ENCODE measurements around the gene KSR2.

The KSR2 gene

GRCh38 chr12:117686911-117687377 lies 281.8 kb downstream of the KSR2 start:
- no peak overlapping the region for H3K9ac ChIP-seq (ENCODE audit: low read depth in 1 of 2, low read length in 2 of 2)

GRCh38 chr12:117686210-117686609 lies 282.6 kb downstream of the KSR2 start:
- Histone ChIP-seq H3K9me3 (ENCODE audit: control insufficient read depth in 2 of 2, low read length in 2 of 2) (no peaks in the 10 kb centered on the region), H3K9ac (ENCODE audit: low read depth in 1 of 2, low read length in 2 of 2) (no peak overlapping the region), H3K4me3 (ENCODE audit: low read length in 2 of 2) (no peak overlapping the region), H3K27me3 (ENCODE audit: control insufficient read depth in 2 of 2, insufficient read depth in 2 of 2, low read length in 2 of 2) (no peaks in the 10 kb centered on the region), H3K36me3 (ENCODE audit: control insufficient read depth in 2 of 2, insufficient read depth in 2 of 2, low read length in 2 of 2) (no peaks in the 10 kb centered on the region), H3K27ac (ENCODE audit: low read depth in 2 of 2, low read length in 2 of 2) (no peak overlapping the region), H3K4me1 (ENCODE audit: control insufficient read depth in 2 of 2, insufficient read depth in 2 of 2, low read length in 2 of 2) (peaks cover 9 to 13% of the 10 kb centered on the region in 2 donors)

More at GRCh38 chr12:117686911-117687377, 281.8 kb downstream of the KSR2 start:
- no peak overlapping the region for H3K4me3 ChIP-seq (ENCODE audit: low read length in 2 of 2)
- no peaks in the 10 kb centered on the region for H3K9me3 ChIP-seq (ENCODE audit: control insufficient read depth in 2 of 2, low read length in 2 of 2)
- H3K27me3 ChIP-seq (ENCODE audit: control insufficient read depth in 2 of 2, insufficient read depth in 2 of 2, low read length in 2 of 2), result no peaks in the 10 kb centered on the region
- H3K36me3 ChIP-seq (ENCODE audit: control insufficient read depth in 2 of 2, insufficient read depth in 2 of 2, low read length in 2 of 2), result no peaks in the 10 kb centered on the region
- peaks cover 9 to 13% of the 10 kb centered on the region in 2 donors for H3K4me1 ChIP-seq (ENCODE audit: control insufficient read depth in 2 of 2, insufficient read depth in 2 of 2, low read length in 2 of 2)
- H3K27ac ChIP-seq (ENCODE audit: low read depth in 2 of 2, low read length in 2 of 2), result no peak overlapping the region

- Histone ChIP-seq H3K4me3 (ENCODE audit: low read length in 2 of 2) (no peak overlapping the region), H3K4me1 (ENCODE audit: control insufficient read depth in 2 of 2, insufficient read depth in 2 of 2, low read length in 2 of 2) (peaks cover 9 to 13% of the 10 kb centered on the region in 2 donors), H3K27ac (ENCODE audit: low read depth in 2 of 2, low read length in 2 of 2) (peak overlapping the region; percentile 62 to 77), H3K27me3 (ENCODE audit: control insufficient read depth in 2 of 2, insufficient read depth in 2 of 2, low read length in 2 of 2) (no peaks in the 10 kb centered on the region), H3K9ac (ENCODE audit: low read depth in 1 of 2, low read length in 2 of 2) (peak overlapping the region in 1 of 2 donors; percentile 42), H3K36me3 (ENCODE audit: control insufficient read depth in 2 of 2, insufficient read depth in 2 of 2, low read length in 2 of 2) (no peaks in the 10 kb centered on the region), H3K9me3 (ENCODE audit: control insufficient read depth in 2 of 2, low read length in 2 of 2) (no peaks in the 10 kb centered on the region)
Measured at GRCh38 chr12:117685110-117685926, 283.5 kb downstream of the KSR2 start.

- H3K4me3 ChIP-seq (ENCODE audit: low read length in 2 of 2), result no peak overlapping the region
- peaks cover 9 to 13% of the 10 kb centered on the region in 2 donors for H3K4me1 ChIP-seq (ENCODE audit: control insufficient read depth in 2 of 2, insufficient read depth in 2 of 2, low read length in 2 of 2)
- no peak overlapping the region for H3K9ac ChIP-seq (ENCODE audit: low read depth in 1 of 2, low read length in 2 of 2)
- H3K27ac ChIP-seq (ENCODE audit: low read depth in 2 of 2, low read length in 2 of 2), result no peak overlapping the region
- no peaks in the 10 kb centered on the region for H3K9me3 ChIP-seq (ENCODE audit: control insufficient read depth in 2 of 2, low read length in 2 of 2)
- no peaks in the 10 kb centered on the region for H3K36me3 ChIP-seq (ENCODE audit: control insufficient read depth in 2 of 2, insufficient read depth in 2 of 2, low read length in 2 of 2)
- no peaks in the 10 kb centered on the region for H3K27me3 ChIP-seq (ENCODE audit: control insufficient read depth in 2 of 2, insufficient read depth in 2 of 2, low read length in 2 of 2)
Measured at GRCh38 chr12:117684471-117684870, 284.3 kb downstream of the KSR2 start.

GRCh38 chr12:117680312-117680711 lies 288.5 kb downstream of the KSR2 start:
- H3K4me1 ChIP-seq (ENCODE audit: control insufficient read depth in 2 of 2, insufficient read depth in 2 of 2, low read length in 2 of 2), result peaks cover 4 to 6% of the 10 kb centered on the region in 2 donors
- no peak overlapping the region for H3K27ac ChIP-seq (ENCODE audit: low read depth in 2 of 2, low read length in 2 of 2)
- H3K9ac ChIP-seq (ENCODE audit: low read depth in 1 of 2, low read length in 2 of 2), result no peak overlapping the region
- no peaks in the 10 kb centered on the region for H3K27me3 ChIP-seq (ENCODE audit: control insufficient read depth in 2 of 2, insufficient read depth in 2 of 2, low read length in 2 of 2)
- no peaks in the 10 kb centered on the region for H3K36me3 ChIP-seq (ENCODE audit: control insufficient read depth in 2 of 2, insufficient read depth in 2 of 2, low read length in 2 of 2)
- H3K9me3 ChIP-seq (ENCODE audit: control insufficient read depth in 2 of 2, low read length in 2 of 2), result no peaks in the 10 kb centered on the region
- no peak overlapping the region for H3K4me3 ChIP-seq (ENCODE audit: low read length in 2 of 2)

GRCh38 chr12:117679776-117680175 lies 289.0 kb downstream of the KSR2 start:
- Histone ChIP-seq H3K27me3 (ENCODE audit: control insufficient read depth in 2 of 2, insufficient read depth in 2 of 2, low read length in 2 of 2) (no peaks in the 10 kb centered on the region), H3K27ac (ENCODE audit: low read depth in 2 of 2, low read length in 2 of 2) (no peak overlapping the region), H3K4me3 (ENCODE audit: low read length in 2 of 2) (no peak overlapping the region), H3K4me1 (ENCODE audit: control insufficient read depth in 2 of 2, insufficient read depth in 2 of 2, low read length in 2 of 2) (peaks cover 0 to 1% of the 10 kb centered on the region in 2 donors), H3K9ac (ENCODE audit: low read depth in 1 of 2, low read length in 2 of 2) (no peak overlapping the region), H3K9me3 (ENCODE audit: control insufficient read depth in 2 of 2, low read length in 2 of 2) (no peaks in the 10 kb centered on the region), H3K36me3 (ENCODE audit: control insufficient read depth in 2 of 2, insufficient read depth in 2 of 2, low read length in 2 of 2) (no peaks in the 10 kb centered on the region)

GRCh38 chr12:117674763-117675162 lies 294.0 kb downstream of the KSR2 start:
- Histone ChIP-seq H3K9ac (ENCODE audit: low read depth in 1 of 2, low read length in 2 of 2) (no peak overlapping the region), H3K27ac (ENCODE audit: low read depth in 2 of 2, low read length in 2 of 2) (no peak overlapping the region), H3K27me3 (ENCODE audit: control insufficient read depth in 2 of 2, insufficient read depth in 2 of 2, low read length in 2 of 2) (no peaks in the 10 kb centered on the region), H3K4me3 (ENCODE audit: low read length in 2 of 2) (no peak overlapping the region), H3K4me1 (ENCODE audit: control insufficient read depth in 2 of 2, insufficient read depth in 2 of 2, low read length in 2 of 2) (no peaks in the 10 kb centered on the region), H3K36me3 (ENCODE audit: control insufficient read depth in 2 of 2, insufficient read depth in 2 of 2, low read length in 2 of 2) (no peaks in the 10 kb centered on the region), H3K9me3 (ENCODE audit: control insufficient read depth in 2 of 2, low read length in 2 of 2) (no peaks in the 10 kb centered on the region)

GRCh38 chr12:117674313-117674712 lies 294.5 kb downstream of the KSR2 start:
- no peaks in the 10 kb centered on the region for H3K36me3 ChIP-seq (ENCODE audit: control insufficient read depth in 2 of 2, insufficient read depth in 2 of 2, low read length in 2 of 2)
- no peak overlapping the region for H3K27ac ChIP-seq (ENCODE audit: low read depth in 2 of 2, low read length in 2 of 2)
- H3K27me3 ChIP-seq (ENCODE audit: control insufficient read depth in 2 of 2, insufficient read depth in 2 of 2, low read length in 2 of 2), result no peaks in the 10 kb centered on the region
- H3K9ac ChIP-seq (ENCODE audit: low read depth in 1 of 2, low read length in 2 of 2), result no peak overlapping the region
- H3K9me3 ChIP-seq (ENCODE audit: control insufficient read depth in 2 of 2, low read length in 2 of 2), result no peaks in the 10 kb centered on the region
- no peak overlapping the region for H3K4me3 ChIP-seq (ENCODE audit: low read length in 2 of 2)
- H3K4me1 ChIP-seq (ENCODE audit: control insufficient read depth in 2 of 2, insufficient read depth in 2 of 2, low read length in 2 of 2), result no peaks in the 10 kb centered on the region

GRCh38 chr12:117671734-117672133 lies 297.1 kb downstream of the KSR2 start:
- H3K4me3 ChIP-seq (ENCODE audit: low read length in 2 of 2), result no peak overlapping the region
- no peaks in the 10 kb centered on the region for H3K36me3 ChIP-seq (ENCODE audit: control insufficient read depth in 2 of 2, insufficient read depth in 2 of 2, low read length in 2 of 2)
- H3K9ac ChIP-seq (ENCODE audit: low read depth in 1 of 2, low read length in 2 of 2), result no peak overlapping the region
- H3K4me1 ChIP-seq (ENCODE audit: control insufficient read depth in 2 of 2, insufficient read depth in 2 of 2, low read length in 2 of 2), result no peaks in the 10 kb centered on the region
- no peaks in the 10 kb centered on the region for H3K27me3 ChIP-seq (ENCODE audit: control insufficient read depth in 2 of 2, insufficient read depth in 2 of 2, low read length in 2 of 2)
- H3K9me3 ChIP-seq (ENCODE audit: control insufficient read depth in 2 of 2, low read length in 2 of 2), result no peaks in the 10 kb centered on the region
- H3K27ac ChIP-seq (ENCODE audit: low read depth in 2 of 2, low read length in 2 of 2), result no peak overlapping the region

GRCh38 chr12:117664169-117664568 lies 304.6 kb downstream of the KSR2 start:
- no peaks in the 10 kb centered on the region for H3K36me3 ChIP-seq (ENCODE audit: control insufficient read depth in 2 of 2, insufficient read depth in 2 of 2, low read length in 2 of 2)
- H3K9me3 ChIP-seq (ENCODE audit: control insufficient read depth in 2 of 2, low read length in 2 of 2), result no peaks in the 10 kb centered on the region
- no peak overlapping the region for H3K9ac ChIP-seq (ENCODE audit: low read depth in 1 of 2, low read length in 2 of 2)
- no peak overlapping the region for H3K4me3 ChIP-seq (ENCODE audit: low read length in 2 of 2)
- no peak overlapping the region for H3K27ac ChIP-seq (ENCODE audit: low read depth in 2 of 2, low read length in 2 of 2)
- no peaks in the 10 kb centered on the region for H3K4me1 ChIP-seq (ENCODE audit: control insufficient read depth in 2 of 2, insufficient read depth in 2 of 2, low read length in 2 of 2)
- H3K27me3 ChIP-seq (ENCODE audit: control insufficient read depth in 2 of 2, insufficient read depth in 2 of 2, low read length in 2 of 2), result no peaks in the 10 kb centered on the region

All from mucosa of rectum (tissue), 2 donors.